K562 (cell line): ENCODE measurements around the gene CEP85L. TPM values are rescaled to one million over a fixed set of nuclear protein-coding genes. Genes with fewer than 3 reads are reported as not detected.
A peak's percentile ranks its signal among the peaks of the same experiment; 100 is the strongest.

Source experiments
- ATAC-seq: fragments of 200-7000 bp; cut with Tn5 transposase; 3 replicates; pipeline ENCODE4 v1.9.1; 2020; ENCODE audit warnings: moderate library complexity
- BruUV-seq: library from RNA; stranded (reverse); fragments of 400-500 nt; replicated peaks from 2 replicates; lab custom pipeline; 2021; lab: Mats Ljungman, UMichigan
- CTCF ChIA-PET: fragments of 300-600 bp; formaldehyde crosslinking; extraction: SDS; loops from one replicate; lab custom pipeline; 2021; ENCODE audit warnings: low intra/inter-chr PET ratio; lab: Yijun Ruan, JAX
- POLR2A ChIA-PET: fragments of 300-600, 350-650 bp; sonication (Branson Sonifier 250); formaldehyde crosslinking; extraction: SDS; loops from one replicate; lab custom pipeline; 2021; ENCODE audit warnings: antibody characterized with exemption, inconsistent platforms; lab: Yijun Ruan, JAX
- DNase-seq, 4 experiments: peaks; one replicate each; pipeline versions ENCODE4 v3.0.0 to v3.0.0-alpha.2; 2011 to 2018; ENCODE audit warnings: low spot score in 3 of 4, mixed read lengths in 3 of 4; ENCODE audit errors: extremely low read depth in 1 of 4
- FAIRE-seq: peaks from 2 replicates; lab custom pipeline; 2011; peaks lifted over from hg19 to GRCh38; lab: Jason Lieb, UNC
- H2AFZ ChIP-seq: 2 replicates; pipeline ENCODE4 v1.6.0; 2011; ENCODE audit warnings: low read depth, low read length, control low read depth, inconsistent platforms
- H3K27ac ChIP-seq: fragments of 200-600 bp; 3 replicates; pipeline ENCODE4 v1.8.0; 2011; ENCODE audit warnings: low read depth, mild to moderate bottlenecking, control low read depth, inconsistent platforms, low read length, moderate library complexity, mixed read lengths; ENCODE audit errors: extremely low read depth
- H3K27me3 ChIP-seq, 2 experiments: fragments of 300-600 bp in 1 of 2; 2 replicates in 1 of 2; 3 replicates in 1 of 2; pipeline versions ENCODE4 v1.6.0 to v1.8.0; 2011; ENCODE audit warnings: inconsistent platforms in 2 of 2, low read length in 2 of 2, mild to moderate bottlenecking in 1 of 2, mixed read lengths in 1 of 2, moderate library complexity in 1 of 2; ENCODE audit not compliant: control insufficient read depth in 2 of 2, insufficient read depth in 2 of 2
- H3K36me3 ChIP-seq: fragments of 300-600 bp; 3 replicates; pipeline ENCODE4 v1.8.0; 2011; ENCODE audit warnings: mild to moderate bottlenecking, low read length, inconsistent platforms; ENCODE audit not compliant: control insufficient read depth, insufficient read depth
- H3K4me1 ChIP-seq, 2 experiments: fragments of 200-600 bp in 1 of 2; replicated peaks in 1 of 2; 2 replicates in 1 of 2; 3 replicates in 1 of 2; pipeline versions ENCODE4 v1.5.1 to v1.8.0; 2011; ENCODE audit warnings: inconsistent platforms in 2 of 2, low read length in 2 of 2, mild to moderate bottlenecking in 1 of 2, mixed read lengths in 1 of 2, moderate library complexity in 1 of 2; ENCODE audit not compliant: control insufficient read depth in 2 of 2, insufficient read depth in 2 of 2
- H3K4me2 ChIP-seq: 2 replicates; pipeline ENCODE4 v1.6.1; 2011; ENCODE audit warnings: low read length, control low read depth, inconsistent platforms, mixed read lengths; ENCODE audit not compliant: insufficient read depth
- H3K4me3 ChIP-seq: fragments of 200-600 bp; sonication (generic), shearing (Covaris generic); 2 replicates; pipeline ENCODE4 v1.5.1; 2016; ENCODE audit warnings: control low read depth, inconsistent platforms
- H3K79me2 ChIP-seq: fragments of 200-600 bp; 3 replicates; pipeline ENCODE4 v1.8.0; 2011; ENCODE audit warnings: low read length, inconsistent platforms; ENCODE audit not compliant: control insufficient read depth, insufficient read depth
- H3K9ac ChIP-seq, 2 experiments: 2 replicates each; pipeline versions ENCODE4 v1.6.0 to v1.6.1; 2011; ENCODE audit warnings: low read depth in 2 of 2, low read length in 2 of 2, control low read depth in 1 of 2, inconsistent platforms in 1 of 2, mild to moderate bottlenecking in 1 of 2, mixed read lengths in 1 of 2; ENCODE audit not compliant: insufficient read depth in 1 of 2
- H3K9me1 ChIP-seq: one replicate; pipeline ENCODE4 v1.6.0; 2011; ENCODE audit warnings: inconsistent platforms, mild to moderate bottlenecking, low read length, moderate library complexity; ENCODE audit not compliant: control insufficient read depth, insufficient read depth
- H3K9me3 ChIP-seq: replicated peaks from 2 replicates; pipeline ENCODE4 v1.5.1; 2011; ENCODE audit warnings: low read depth, low read length, inconsistent platforms; ENCODE audit not compliant: control insufficient read depth, insufficient read depth
- H4K20me1 ChIP-seq: replicated peaks from 2 replicates; pipeline ENCODE4 v1.6.1; 2011; ENCODE audit warnings: low read length, inconsistent platforms, mixed read lengths; ENCODE audit not compliant: control insufficient read depth, insufficient read depth
- C11orf30 ChIP-seq: fragments of 450-650 bp; IDR thresholded peaks from 2 replicates; pipeline ENCODE4 v1.6.1; 2016; ENCODE audit warnings: low read depth, mild to moderate bottlenecking
- DACH1 ChIP-seq: fragments of 450-650 bp; IDR thresholded peaks from 2 replicates; pipeline ENCODE4 v1.6.1; 2018; ENCODE audit not compliant: partially characterized antibody
- FOXP1 ChIP-seq: sonication (generic); formaldehyde crosslinking; IDR thresholded peaks from 2 replicates; pipeline ENCODE4 v1.8.0; 2022; ENCODE audit warnings: mild to moderate bottlenecking, missing genetic modification reagents
- IRF9 ChIP-seq: fragments of 450-650 bp; IDR thresholded peaks from 2 replicates; pipeline ENCODE4 v1.6.1; 2016; ENCODE audit warnings: missing biosample characterization, missing genetic modification characterization
- LEF1 ChIP-seq: fragments of 450-650 bp; IDR thresholded peaks from 2 replicates; pipeline ENCODE4 v1.6.1; 2016; ENCODE audit warnings: mild to moderate bottlenecking
- MBD1 ChIP-seq: fragments of 250-450 bp; sonication (Bioruptor Pico); IDR thresholded peaks from 2 replicates; pipeline ENCODE4 v1.8.0; 2022; ENCODE audit warnings: inconsistent platforms
- RCOR1 ChIP-seq, 2 experiments: IDR thresholded peaks; 2 replicates each; pipeline ENCODE4 v1.6.1; 2012; ENCODE audit warnings: low read depth in 2 of 2, low read length in 2 of 2, borderline replicate concordance in 1 of 2, improper control_type of control experiment in 1 of 2
- TAF7 ChIP-seq: fragments of 450-650 bp; IDR thresholded peaks from 2 replicates; pipeline ENCODE4 v1.6.1; 2016; ENCODE audit warnings: missing genetic modification characterization, missing compliant biosample characterization
- TCF3 ChIP-seq: sonication (generic); formaldehyde crosslinking; IDR thresholded peaks from 2 replicates; pipeline ENCODE4 v1.4.0; 2020; ENCODE audit warnings: mild to moderate bottlenecking, missing genetic modification reagents
- ZC3H11A ChIP-seq: IDR thresholded peaks from 2 replicates; pipeline ENCODE4 v1.6.1; 2012; ENCODE audit warnings: low read depth, low read length, improper control_type of control experiment
- ZFP36 ChIP-seq: fragments of 150-350 bp; IDR thresholded peaks from 2 replicates; pipeline ENCODE4 v1.6.1; 2018; ENCODE audit warnings: low read length, low read depth; ENCODE audit not compliant: partially characterized antibody
- ZNF12 ChIP-seq: sonication (generic); formaldehyde crosslinking; IDR thresholded peaks from 2 replicates; pipeline ENCODE4 v1.4.0; 2020; ENCODE audit warnings: mild to moderate bottlenecking, missing genetic modification reagents
- ZNF583 ChIP-seq: fragments of 250-450 bp; sonication (Bioruptor Pico); IDR thresholded peaks from 2 replicates; pipeline ENCODE4 v1.4.0; 2020
- WGBS: fragments of 100-300 bp; shearing (Covaris generic); methylation state at CpG from one replicate; pipeline ENCODE4 v1.1.6; 2016; ENCODE audit warnings: low coverage, mixed read lengths; ENCODE audit not compliant: insufficient coverage; ENCODE audit errors: missing lambda C conversion rate; 5-methylcytosine and 5-hydroxymethylcytosine counted together
- in situ Hi-C: fragments of 300-500 bp; cut with MboI; formaldehyde crosslinking; loops from 4 replicates; pipeline ENCODE4 v1.15.0; 2018; ENCODE audit warnings: inconsistent platforms, mixed read lengths
- intact Hi-C: fragments of 100-400 bp; cut with micrococcal nuclease; formaldehyde crosslinking; loops from 2 replicates; pipeline ENCODE4 v1.14.2; 2022
- polyA plus RNA-seq, 8 experiments: library from polyadenylated mRNA; depleted of rRNA in 4 of 8; stranded (reverse) in 5 of 8; unstranded in 3 of 8; fragments of >200 nt; fragmentation: Nextera tagmentation in 2 of 8; fragmentation: Illumina TruSeq in 1 of 8; extraction: Ambion mirVana in 2 of 8; extraction: Trizol in 1 of 8; gene quantifications; 2 replicates each; pipeline versions ENCODE4 v1.2.1 to v1.2.3, GENCODE V29; 2011 to 2014; ENCODE audit warnings: inconsistent platforms in 1 of 8, missing spikeins in 1 of 8
- total RNA-seq, 7 experiments: library from RNA; depleted of rRNA in 6 of 7; stranded (reverse); fragments of >200 nt in 6 of 7; fragmentation: Illumina TruSeq in 2 of 7; extraction: Trizol in 2 of 7; gene quantifications; 2 replicates each; pipeline versions ENCODE4 v1.2.1 to v1.2.3, GENCODE V29; 2011 to 2021; ENCODE audit warnings: low replicate concordance in 1 of 7
- TF ChIP-seq, protein P1 (sequence below): fragments of 250-450 bp; sonication (Bioruptor Pico); IDR thresholded peaks from 2 replicates; pipeline ENCODE4 v1.8.0; 2021; ENCODE audit warnings: moderate library complexity, mild to moderate bottlenecking, inconsistent platforms

CEP85L gene
- total and polyA plus RNA-seq, 9 of the 15 experiments (the other 6 are each of a cell fraction or from before 2014, with no cell fraction given): 4.5 to 15.8 (median 8.3) TPM

DNA sequence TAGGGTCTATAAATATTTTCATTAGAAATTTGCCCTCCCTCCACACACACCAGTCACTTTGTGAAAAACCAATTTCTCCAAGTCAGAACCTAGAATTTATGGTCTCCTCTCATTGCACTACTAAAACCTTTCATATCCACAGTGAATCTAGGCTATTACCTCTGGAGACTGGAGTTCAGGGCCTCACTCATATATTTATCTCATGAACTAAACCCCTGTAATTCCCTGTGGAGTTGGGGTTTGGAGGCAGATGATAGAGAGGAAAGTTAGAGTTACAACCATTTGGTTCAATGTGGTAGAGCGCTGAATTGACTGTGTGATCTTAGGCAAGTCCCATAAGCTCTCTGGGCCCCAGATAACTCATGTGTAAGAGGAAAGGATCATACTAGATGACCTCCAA, 18.2 kb upstream of the CEP85L start:
- BruUV-seq: no TSS peak
- H3K79me2 ChIP-seq: peaks cover 16% of the 10 kb centered on the region; the same call in 2 of the 3 replicates
- no peak for DNase-seq
- 78% methylated on average over 1 of the region's 1 CpG for WGBS
- H4K20me1 ChIP-seq: no peaks in the 10 kb centered on the region
- no peak for FAIRE-seq
- H2AFZ ChIP-seq: no peak overlapping the region
- H3K4me2 ChIP-seq: peak overlapping the region; percentile 2; the same call in 1 of the 2 replicates
- intact Hi-C loops (no loop called here), in situ Hi-C loops (no loop called here)
- H3K36me3 ChIP-seq: no peaks in the 10 kb centered on the region
- H3K9me1 ChIP-seq: no peaks in the 10 kb centered on the region
- ChIA-PET CTCF (no interaction called here), POLR2A (interaction anchor here (0.5 kb wide), 1 partner anchor 586 kb away, joined by 5 read pairs; no protein-coding TSS in a partner anchor)
- no peak overlapping the region for H3K27ac ChIP-seq
- TF ChIP-seq TCF3 (CRISPR knock-in tag) (no peak), TAF7 (tag) (no peak), ZFP36 (peak; percentile 49), ZNF12 (no peak)
- peak; percentile 52 for ATAC-seq
- no peaks in the 10 kb centered on the region for H3K9me3 ChIP-seq
- H3K27me3 ChIP-seq: no peaks in the 10 kb centered on the region
- peaks cover 3 to 21% of the 10 kb centered on the region in 2 experiments; a peak in 3 of 5 replicates for H3K4me1 ChIP-seq
- H3K4me3 ChIP-seq: no peak overlapping the region
- H3K9ac ChIP-seq: no peak overlapping the region

DNA sequence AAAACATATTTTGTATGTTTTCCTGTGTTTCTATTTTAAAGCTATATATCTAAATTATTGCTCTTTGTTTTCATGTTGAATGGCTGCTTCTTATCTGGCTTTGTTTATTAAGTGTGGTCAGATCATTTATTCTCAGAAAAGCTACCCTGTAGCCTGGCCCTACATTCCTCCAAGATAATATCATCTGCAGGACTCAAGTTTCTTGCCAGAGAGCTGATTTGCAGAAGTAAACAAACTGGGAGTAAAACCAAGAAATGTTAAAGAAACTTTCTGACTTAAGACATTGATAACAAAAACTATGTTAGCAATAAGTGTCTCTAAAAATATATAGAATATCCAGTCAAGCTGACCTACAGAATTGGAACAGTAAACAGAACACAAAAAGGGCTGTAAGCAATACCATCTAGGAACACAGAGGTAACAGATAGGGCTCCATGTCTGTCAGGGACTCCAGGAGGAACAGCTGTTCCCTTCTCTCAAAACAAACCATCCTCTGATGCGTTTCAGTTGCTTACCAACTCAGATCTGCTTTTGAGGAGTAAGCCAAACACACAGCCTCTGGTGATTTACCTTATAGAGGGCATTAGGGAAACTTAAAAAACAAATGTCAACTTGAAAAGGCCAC, 17.5 kb upstream of the CEP85L start:
- no peaks in the 10 kb centered on the region for H3K9me3 ChIP-seq
- H3K27me3 ChIP-seq: no peaks in the 10 kb centered on the region
- BruUV-seq: no TSS peak
- peak in 2 of 4 experiments; percentile 20 for DNase-seq
- WGBS: 0% methylated on average over 1 of the region's 1 CpG
- no peaks in the 10 kb centered on the region for H3K9me1 ChIP-seq
- no peaks in the 10 kb centered on the region for H3K36me3 ChIP-seq
- H3K27ac ChIP-seq: no peak overlapping the region
- no peak for FAIRE-seq
- no peak overlapping the region for H2AFZ ChIP-seq
- peak overlapping the region; percentile 22; the same call in 1 of the 2 replicates for H3K4me2 ChIP-seq
- in situ Hi-C loops: no loop called here
- intact Hi-C loops: no loop called here
- H3K9ac ChIP-seq: no peak overlapping the region
- CTCF ChIA-PET: no interaction called here
- H3K79me2 ChIP-seq: peaks cover 16% of the 10 kb centered on the region; the same call in 2 of the 3 replicates
- H3K4me1 ChIP-seq: peaks cover 3 to 21% of the 10 kb centered on the region in 2 experiments; a peak in 3 of 5 replicates
- no peak overlapping the region for H3K4me3 ChIP-seq
- POLR2A ChIA-PET: interaction anchor here (0.5 kb wide), 1 partner anchor 587 kb away, joined by 5 read pairs; no protein-coding TSS in a partner anchor
- ATAC-seq: peak; percentile 73
- H4K20me1 ChIP-seq: no peaks in the 10 kb centered on the region
- TF ChIP-seq ZNF583 (no peak), FOXP1 (CRISPR knock-in tag) (no peak), ZC3H11A (no peak), DACH1 (peak; percentile 78), MBD1 (CRISPR knock-in tag) (no peak), IRF9 (tag) (no peak), RCOR1 (IDR thresholded peaks at IDR 0.05; ENCODE audit: borderline replicate concordance in 1 of 2, low read depth in 2 of 2, low read length in 2 of 2) (0 out of 4 replicates have a peak, but pooled peaks of 1 of the 2 experiments have one; percentile 26), LEF1 (no peak), C11orf30 (no peak)
- TF ChIP-seq, protein P1, sequence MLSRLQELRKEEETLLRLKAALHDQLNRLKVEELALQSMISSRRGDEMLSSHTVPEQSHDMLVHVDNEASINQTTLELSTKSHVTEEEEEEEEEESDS: no peak
